PC-3 (cell line): Measurements from ENCODE around the gene ST6GALNAC4.

Source experiments
- CTCF ChIP-seq: fragments of 300-600 bp; sonication (generic); conservative IDR thresholded peaks from 2 replicates; pipeline ENCODE4 v1.5.1; 2017; ENCODE audit warnings: antibody characterized with exemption, low read depth, mild to moderate bottlenecking, low read length
- EZH2 ChIP-seq: fragments of 300-600 bp; sonication (generic); IDR thresholded peaks from one replicate; pipeline ENCODE4 v1.6.1; 2017; ENCODE audit warnings: antibody characterized with exemption, mild to moderate bottlenecking, low read length; ENCODE audit not compliant: unreplicated experiment
- EZH2phosphoT487 ChIP-seq: fragments of 300-600 bp; sonication (generic); IDR thresholded peaks from 2 replicates; pipeline ENCODE4 v1.6.1; 2018; ENCODE audit warnings: mild to moderate bottlenecking, antibody characterized with exemption, low read length, borderline replicate concordance

GRCh38 chr9:127866535-127866934, 50.3 kb downstream of the ST6GALNAC4 start:
- TF ChIP-seq CTCF = no peak
- TF ChIP-seq EZH2 = no peak
- no peak for TF ChIP-seq EZH2phosphoT487
